ENCODE results near the gene LSM10. TPM values are rescaled to one million over a fixed set of nuclear protein-coding genes. Genes with fewer than 3 reads are reported as not detected.
A peak's percentile ranks its signal among the peaks of the same experiment; 100 is the strongest.

LSM10 gene
- total and polyA plus RNA-seq, 8 donors, result 5.1 to 261 (median 55.6) TPM

DNA sequence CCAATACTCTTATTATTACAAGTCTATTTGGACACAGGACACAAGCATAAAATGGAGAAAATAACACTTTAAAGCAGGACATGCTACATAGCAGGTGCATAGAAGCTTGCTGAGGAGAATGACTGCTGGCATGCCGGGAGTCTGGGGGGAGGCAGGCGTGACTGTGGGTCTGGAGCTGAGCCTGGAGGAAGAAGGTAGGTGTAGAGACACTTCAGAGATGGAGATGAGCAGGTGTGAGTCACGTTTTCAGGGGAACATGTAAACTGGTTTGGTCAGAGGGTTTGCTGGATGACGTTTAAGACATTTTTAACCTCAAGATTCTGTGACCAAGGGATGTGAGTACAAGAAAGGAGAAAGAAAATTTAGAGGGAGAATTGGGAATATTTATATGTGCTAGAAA lies 28.1 kb upstream of the LSM10 start:
- 60 to 77% (median 73%) methylated on average over 4 of the region's 4 CpGs for WGBS, 5 donors
- Histone ChIP-seq H3K36me3 (peaks cover 12 to 71% (median 39%) of the 10 kb centered on the region in 4 donors), H3K4me3 (no peak overlapping the region), H3K27ac (no peak overlapping the region), H3K4me1 (peaks cover 0 to 6% (median 2%) of the 10 kb centered on the region in 4 donors), H3K9me3 (no peaks in the 10 kb centered on the region), H3K27me3 (no peaks in the 10 kb centered on the region)
- DNase-seq, result no peak
- TF ChIP-seq POLR2A (IDR thresholded peaks at IDR 0.05), result no peak
- TF ChIP-seq EP300 (IDR thresholded peaks at IDR 0.05), result no peak
- no peak for TF ChIP-seq POLR2AphosphoS5 (IDR thresholded peaks at IDR 0.05)
- TF ChIP-seq, protein P1, sequence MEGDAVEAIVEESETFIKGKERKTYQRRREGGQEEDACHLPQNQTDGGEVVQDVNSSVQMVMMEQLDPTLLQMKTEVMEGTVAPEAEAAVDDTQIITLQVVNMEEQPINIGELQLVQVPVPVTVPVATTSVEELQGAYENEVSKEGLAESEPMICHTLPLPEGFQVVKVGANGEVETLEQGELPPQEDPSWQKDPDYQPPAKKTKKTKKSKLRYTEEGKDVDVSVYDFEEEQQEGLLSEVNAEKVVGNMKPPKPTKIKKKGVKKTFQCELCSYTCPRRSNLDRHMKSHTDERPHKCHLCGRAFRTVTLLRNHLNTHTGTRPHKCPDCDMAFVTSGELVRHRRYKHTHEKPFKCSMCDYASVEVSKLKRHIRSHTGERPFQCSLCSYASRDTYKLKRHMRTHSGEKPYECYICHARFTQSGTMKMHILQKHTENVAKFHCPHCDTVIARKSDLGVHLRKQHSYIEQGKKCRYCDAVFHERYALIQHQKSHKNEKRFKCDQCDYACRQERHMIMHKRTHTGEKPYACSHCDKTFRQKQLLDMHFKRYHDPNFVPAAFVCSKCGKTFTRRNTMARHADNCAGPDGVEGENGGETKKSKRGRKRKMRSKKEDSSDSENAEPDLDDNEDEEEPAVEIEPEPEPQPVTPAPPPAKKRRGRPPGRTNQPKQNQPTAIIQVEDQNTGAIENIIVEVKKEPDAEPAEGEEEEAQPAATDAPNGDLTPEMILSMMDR (IDR thresholded peaks at IDR 0.05), result no peak
- intact Hi-C loops (cut with DNase I; ENCODE audit: low total_unique reads), result no loop called here

DNA sequence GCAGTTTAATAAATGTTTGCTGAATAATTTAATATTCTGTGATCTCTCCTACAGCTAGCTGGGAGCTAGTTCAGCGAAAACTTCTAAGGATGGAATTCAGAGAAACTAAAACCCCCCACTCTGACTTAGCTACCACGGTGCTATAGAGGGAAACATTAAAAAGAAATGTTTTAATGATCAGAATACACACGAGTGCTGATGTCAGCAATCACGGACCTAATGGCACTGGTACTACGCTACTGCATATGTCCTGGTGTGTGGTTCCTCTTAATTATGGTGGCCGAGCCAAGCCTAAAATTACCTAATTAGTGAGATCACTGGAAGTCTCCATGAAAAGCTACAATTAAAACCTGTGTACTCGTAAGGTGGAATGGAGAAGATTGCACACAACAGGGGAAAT lies 23.9 kb upstream of the LSM10 start:
- WGBS, 5 donors, result 86 to 89% (median 88%) methylated on average over 7 of the region's 7 CpGs
- no peak for TF ChIP-seq EP300 (IDR thresholded peaks at IDR 0.05)
- TF ChIP-seq POLR2A (IDR thresholded peaks at IDR 0.05), result no peak
- TF ChIP-seq, protein P1 (IDR thresholded peaks at IDR 0.05), result no peak
- no peak for TF ChIP-seq POLR2AphosphoS5 (IDR thresholded peaks at IDR 0.05)
- Histone ChIP-seq H3K4me1 (peaks cover 0 to 21% (median 6%) of the 10 kb centered on the region in 4 donors), H3K27me3 (no peaks in the 10 kb centered on the region), H3K9me3 (no peaks in the 10 kb centered on the region), H3K27ac (no peak overlapping the region), H3K36me3 (peaks cover 4 to 69% (median 36%) of the 10 kb centered on the region in 4 donors), H3K4me3 (no peak overlapping the region)
- intact Hi-C loops (cut with DNase I; ENCODE audit: low total_unique reads), result no loop called here
- DNase-seq, result no peak

DNA sequence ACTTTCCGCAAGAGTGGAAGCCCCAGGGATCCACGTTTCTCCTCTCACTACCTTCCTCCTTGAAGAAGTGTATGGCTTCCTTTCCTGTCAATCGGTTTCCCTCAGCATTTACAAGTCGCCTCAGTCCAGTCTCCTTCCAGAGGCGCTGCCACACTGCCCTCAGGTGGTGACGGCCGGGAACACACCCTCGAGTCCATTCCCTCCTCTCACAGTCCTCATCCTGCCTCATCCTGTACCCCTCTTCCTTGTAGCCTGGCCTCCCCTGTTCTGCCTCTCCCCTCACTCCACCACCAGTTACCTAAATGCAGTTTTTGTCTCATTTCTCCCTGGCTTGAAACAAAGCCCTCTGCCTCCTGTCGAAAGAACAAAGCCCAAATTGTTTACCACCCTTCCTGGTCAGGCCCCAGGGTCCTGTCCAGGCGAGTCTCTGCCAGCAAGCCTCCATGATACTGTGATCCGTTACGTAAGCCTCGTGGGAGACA lies 23.2 kb upstream of the LSM10 start:
- no peaks in the 10 kb centered on the region for H3K9me3 ChIP-seq
- peaks cover 4 to 63% (median 36%) of the 10 kb centered on the region in 4 donors for H3K36me3 ChIP-seq
- intact Hi-C loops (cut with DNase I; ENCODE audit: low total_unique reads), result no loop called here
- H3K4me3 ChIP-seq, result peak overlapping the region in 1 of 4 donors; percentile 7
- H3K27me3 ChIP-seq, result no peaks in the 10 kb centered on the region
- peaks cover 0 to 21% (median 6%) of the 10 kb centered on the region in 4 donors for H3K4me1 ChIP-seq
- TF ChIP-seq, protein P1 (IDR thresholded peaks at IDR 0.05), result peak in 5 of 7 experiments; percentile 88 to 94 (median 91)
- TF ChIP-seq POLR2AphosphoS5 (IDR thresholded peaks at IDR 0.05) (peak in 1 of 3 donors; percentile 78), POLR2A (IDR thresholded peaks at IDR 0.05) (no peak)
- DNase-seq, result peak; percentile 91 to 94
- peak overlapping the region in 3 of 5 donors; percentile 4 to 46 (median 37) for H3K27ac ChIP-seq
- 13 to 18% (median 15%) methylated on average over 13 of the region's 13 CpGs for WGBS, 5 donors

DNA sequence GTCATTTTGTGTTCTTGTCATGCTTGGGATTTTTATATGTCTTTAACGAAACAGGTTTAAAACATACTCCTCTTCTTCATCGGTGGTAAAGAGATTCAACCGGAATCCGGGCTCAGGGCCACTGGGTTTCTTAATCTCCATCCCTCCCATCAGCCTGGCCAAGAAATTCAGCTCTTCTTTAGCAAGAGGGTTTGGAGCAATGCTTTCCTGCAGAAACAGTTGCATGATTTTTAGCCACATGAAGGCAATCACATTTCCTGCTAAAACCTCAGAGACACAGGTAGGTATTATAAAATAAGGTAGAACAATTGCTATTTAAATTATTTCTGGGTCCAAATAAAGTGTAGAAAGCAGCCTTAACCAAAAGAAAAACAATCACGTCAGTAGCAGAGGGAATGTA lies 22.7 kb upstream of the LSM10 start:
- peaks cover 0 to 21% (median 6%) of the 10 kb centered on the region in 4 donors for H3K4me1 ChIP-seq
- H3K9me3 ChIP-seq, result no peaks in the 10 kb centered on the region
- H3K4me3 ChIP-seq, result peak overlapping the region in 1 of 4 donors; percentile 7
- no peaks in the 10 kb centered on the region for H3K27me3 ChIP-seq
- 33 to 69% (median 53%) methylated on average over 5 of the region's 5 CpGs for WGBS, 5 donors
- TF ChIP-seq, protein P1 (IDR thresholded peaks at IDR 0.05), result no peak
- TF ChIP-seq POLR2A (IDR thresholded peaks at IDR 0.05) (no peak), EP300 (IDR thresholded peaks at IDR 0.05) (no peak), POLR2AphosphoS5 (IDR thresholded peaks at IDR 0.05) (no peak)
- peaks cover 4 to 59% (median 34%) of the 10 kb centered on the region in 4 donors for H3K36me3 ChIP-seq
- intact Hi-C loops (cut with DNase I; ENCODE audit: low total_unique reads), result no loop called here
- peak overlapping the region in 3 of 5 donors; percentile 4 to 46 (median 37) for H3K27ac ChIP-seq
- DNase-seq, result no peak

All from stomach (tissue), 9 donors.